Keratinocyte (primary cell): ENCODE results near the gene C20orf144. TPM values are rescaled to one million over a fixed set of nuclear protein-coding genes. Genes with fewer than 3 reads are reported as not detected.

ENCODE experiments used
- DNase-seq: peaks from one replicate; pipeline ENCODE4 v3.0.0-alpha.2; 2011; ENCODE audit warnings: low read depth, missing footprints, low spot score
- FAIRE-seq: peaks from 2 replicates; lab custom pipeline; 2011; peaks lifted over from hg19 to GRCh38; lab: Jason Lieb, UNC
- H2AFZ ChIP-seq: 2 replicates; pipeline ENCODE4 v1.6.0; 2012; ENCODE audit warnings: low read length, control low read depth, inconsistent platforms; ENCODE audit not compliant: control insufficient read depth
- H3K27ac ChIP-seq: 2 replicates; pipeline ENCODE4 v1.5.1; 2011; ENCODE audit warnings: low read length; ENCODE audit not compliant: control insufficient read depth, insufficient read depth
- H3K27me3 ChIP-seq: 3 replicates; pipeline ENCODE4 v1.6.0; 2011; ENCODE audit warnings: low read length; ENCODE audit not compliant: control insufficient read depth, insufficient read depth; ENCODE audit errors: extremely low read depth
- H3K36me3 ChIP-seq, 2 experiments: 2 replicates in 1 of 2; 3 replicates in 1 of 2; pipeline ENCODE4 v1.5.1; 2011; ENCODE audit warnings: low read length in 2 of 2, mild to moderate bottlenecking in 1 of 2; ENCODE audit not compliant: control insufficient read depth in 2 of 2, insufficient read depth in 2 of 2; ENCODE audit errors: extremely low read depth in 1 of 2
- H3K4me1 ChIP-seq: 3 replicates; pipeline ENCODE4 v1.5.1; 2011; ENCODE audit warnings: low read length; ENCODE audit not compliant: control insufficient read depth, insufficient read depth; ENCODE audit errors: extremely low read depth
- H3K4me2 ChIP-seq: 3 replicates; pipeline ENCODE4 v1.6.0; 2011; ENCODE audit warnings: low read depth, low read length; ENCODE audit not compliant: control insufficient read depth, insufficient read depth; ENCODE audit errors: extremely low read depth
- H3K4me3 ChIP-seq, 3 experiments: fragments of 200-600 bp in 1 of 3; sonication (generic) in 1 of 3; 2 replicates in 2 of 3; 3 replicates in 1 of 3; pipeline ENCODE4 v1.5.1; 2011 to 2016; ENCODE audit warnings: low read length in 3 of 3, mild to moderate bottlenecking in 3 of 3, control low read depth in 2 of 3, inconsistent platforms in 1 of 3, low read depth in 1 of 3, mixed read lengths in 1 of 3, mixed run types in 1 of 3, moderate library complexity in 1 of 3; ENCODE audit not compliant: control insufficient read depth in 2 of 3, insufficient read depth in 2 of 3; ENCODE audit errors: extremely low read depth in 1 of 3
- H3K79me2 ChIP-seq: 2 replicates; pipeline ENCODE4 v1.6.0; 2012; ENCODE audit warnings: low read length; ENCODE audit not compliant: control insufficient read depth, insufficient read depth
- H3K9ac ChIP-seq: 3 replicates; pipeline ENCODE4 v1.6.0; 2011; ENCODE audit warnings: low read length; ENCODE audit not compliant: control insufficient read depth, insufficient read depth; ENCODE audit errors: extremely low read depth
- H3K9me1 ChIP-seq: 3 replicates; pipeline ENCODE4 v1.6.0; 2011; ENCODE audit warnings: low read length; ENCODE audit not compliant: control insufficient read depth, insufficient read depth; ENCODE audit errors: extremely low read depth
- H3K9me3 ChIP-seq: 2 replicates; pipeline ENCODE4 v1.5.1; 2012; ENCODE audit warnings: low read depth, low read length; ENCODE audit not compliant: control insufficient read depth
- H4K20me1 ChIP-seq: 3 replicates; pipeline ENCODE4 v1.6.0; 2011; ENCODE audit warnings: low read length; ENCODE audit not compliant: control insufficient read depth, insufficient read depth; ENCODE audit errors: extremely low read depth
- CTCF ChIP-seq, 3 experiments: IDR thresholded peaks in 1 of 3; conservative IDR thresholded peaks in 1 of 3; optimal IDR thresholded peaks in 1 of 3; 2 replicates in 2 of 3; 3 replicates in 1 of 3; pipeline versions ENCODE3 to v1.5.1; 2011; ENCODE audit warnings: low read length in 3 of 3, mild to moderate bottlenecking in 3 of 3, moderate library complexity in 2 of 3, control low read depth in 1 of 3, inconsistent platforms in 1 of 3; ENCODE audit not compliant: insufficient read depth in 2 of 3; ENCODE audit errors: extremely low read depth in 1 of 3
- EZH2 ChIP-seq: IDR thresholded peaks from one replicate; pipeline ENCODE4 v1.6.1; 2012; ENCODE audit warnings: inconsistent platforms, mild to moderate bottlenecking, low read length, moderate library complexity
- dilution Hi-C: fragments of 300-500 bp; cut with MboI; formaldehyde crosslinking; loops from one replicate; pipeline ENCODE4 v1.7.0; 2020; ENCODE audit warnings: low sequenced_read_pairs; ENCODE audit not compliant: extremely low pct_ligation_motif_present
- polyA plus RNA-seq, 5 experiments: library from polyadenylated mRNA; depleted of rRNA in 3 of 5; stranded (reverse) in 3 of 5; stranded (forward) in 1 of 5; unstranded in 1 of 5; fragments of >200 nt; gene quantifications; 1 replicate in 1 of 5; 2 replicates in 3 of 5; 3 replicates in 1 of 5; pipeline versions ENCODE4 v1.2.1 to v1.2.3, GENCODE V29; 2011 to 2012; ENCODE audit warnings: missing spikeins in 2 of 5, low read depth in 1 of 5, low replicate concordance in 1 of 5

Gene C20orf144
- polyA plus RNA-seq, 1 donor (not counting 4 experiments of a cell fraction or from before 2014, with no cell fraction given): 0.03 TPM

- no peaks in the 10 kb centered on the region for H3K9me3 ChIP-seq
- H3K27ac ChIP-seq: no peak overlapping the region
- H3K36me3 ChIP-seq: no peaks in the 10 kb centered on the region
- no peak overlapping the region for H2AFZ ChIP-seq
- no peak overlapping the region for H3K9ac ChIP-seq
- DNase-seq (no peak), FAIRE-seq (no peak)
- H3K79me2 ChIP-seq: peaks cover 12% of the 10 kb centered on the region
- H3K4me2 ChIP-seq: no peak overlapping the region
- H4K20me1 ChIP-seq: no peaks in the 10 kb centered on the region
- TF ChIP-seq CTCF (optimal IDR thresholded peaks at IDR 0.05 in 1 of 3, IDR thresholded peaks at IDR 0.05 in 1 of 3, conservative IDR thresholded peaks at IDR 0.05 in 1 of 3; ENCODE audit: extremely low read depth in 1 of 3, insufficient read depth in 2 of 3, low read length in 3 of 3) (no peak), EZH2 (no peak)
- peaks cover 11% of the 10 kb centered on the region for H3K4me1 ChIP-seq
- no peaks in the 10 kb centered on the region for H3K9me1 ChIP-seq
- dilution Hi-C loops: no loop called here
- H3K27me3 ChIP-seq: no peaks in the 10 kb centered on the region
- H3K4me3 ChIP-seq: no peak overlapping the region
Observed at GRCh38 chr20:33680686-33681085, 18.6 kb downstream of the C20orf144 start.

GRCh38 chr20:33681288-33681687 is 19.2 kb downstream of the C20orf144 start:
- Histone ChIP-seq H3K4me3 (no peak overlapping the region), H3K27ac (no peak overlapping the region), H3K4me1 (peaks cover 11% of the 10 kb centered on the region), H3K36me3 (no peaks in the 10 kb centered on the region), H3K79me2 (peaks cover 12% of the 10 kb centered on the region), H3K4me2 (no peak overlapping the region), H2AFZ (no peak overlapping the region), H3K9me1 (no peaks in the 10 kb centered on the region), H4K20me1 (no peaks in the 10 kb centered on the region), H3K9me3 (no peaks in the 10 kb centered on the region), H3K9ac (no peak overlapping the region), H3K27me3 (no peaks in the 10 kb centered on the region)
- dilution Hi-C loops: no loop called here
- no peak for TF ChIP-seq CTCF (optimal IDR thresholded peaks at IDR 0.05 in 1 of 3, IDR thresholded peaks at IDR 0.05 in 1 of 3, conservative IDR thresholded peaks at IDR 0.05 in 1 of 3; ENCODE audit: extremely low read depth in 1 of 3, insufficient read depth in 2 of 3, low read length in 3 of 3)
- TF ChIP-seq EZH2: no peak
- FAIRE-seq (no peak), DNase-seq (no peak)
